Activated CD4-positive, alpha-beta T cell treated with anti-CD3 and anti-CD28 coated beads, Interleukin-2, amount 50 U/mL, for 48 hours (primary cell): Measurements from ENCODE around the gene ANP32A.
"Not testable (repeated sequence)": the region's sequence is repeated elsewhere in the genome, so short reads cannot be mapped to it uniquely, and the experiment has no call there.

Source experiments
- DNase-seq, 2 experiments: peaks; one replicate each; pipeline ENCODE4 v3.0.0-alpha.2; 2020

ANP32A gene

DNA sequence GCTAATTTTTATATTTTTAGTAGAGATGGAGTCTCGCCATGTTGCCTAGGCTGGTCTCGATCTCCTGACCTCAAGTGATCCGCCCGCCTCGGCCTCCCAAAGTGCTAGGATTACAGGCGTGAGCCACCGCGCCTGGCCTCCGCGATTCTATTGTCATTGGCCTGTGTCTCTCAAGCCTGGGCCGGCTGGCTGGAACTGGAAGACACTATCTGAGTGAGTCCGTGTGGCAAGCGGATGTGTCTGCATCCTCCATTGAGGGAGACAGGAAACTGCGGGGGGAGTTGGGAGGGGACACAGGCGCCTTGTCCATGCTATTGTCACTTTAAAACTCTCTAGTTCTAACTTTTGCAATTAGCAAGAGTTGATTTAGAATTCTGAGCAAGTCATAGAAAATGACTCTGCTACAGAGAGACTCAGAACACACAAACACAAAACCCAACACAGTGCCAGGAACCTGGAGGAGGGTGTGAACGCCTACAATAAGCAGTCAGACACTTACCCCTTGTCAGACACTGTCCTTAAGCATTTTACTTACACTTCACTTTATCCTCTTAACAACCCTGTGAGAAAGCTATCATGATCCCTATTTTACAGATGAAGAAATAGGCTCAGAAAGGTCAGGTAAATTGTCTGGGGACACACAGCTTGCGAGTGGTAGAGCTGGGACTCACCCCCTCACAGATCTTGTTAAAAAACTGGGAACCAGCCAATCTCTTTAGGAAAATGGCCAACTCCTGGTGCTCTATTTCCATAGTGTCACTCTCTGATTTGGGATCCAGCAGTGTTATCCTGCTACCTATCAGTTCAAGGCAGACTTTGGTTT, 38.7 kb downstream of the ANP32A start:
- DNase-seq: peak; percentile 19 to 28

- DNase-seq: no peak
Measured at GRCh38 chr15:68781217-68781616, 39.5 kb downstream of the ANP32A start.

DNA sequence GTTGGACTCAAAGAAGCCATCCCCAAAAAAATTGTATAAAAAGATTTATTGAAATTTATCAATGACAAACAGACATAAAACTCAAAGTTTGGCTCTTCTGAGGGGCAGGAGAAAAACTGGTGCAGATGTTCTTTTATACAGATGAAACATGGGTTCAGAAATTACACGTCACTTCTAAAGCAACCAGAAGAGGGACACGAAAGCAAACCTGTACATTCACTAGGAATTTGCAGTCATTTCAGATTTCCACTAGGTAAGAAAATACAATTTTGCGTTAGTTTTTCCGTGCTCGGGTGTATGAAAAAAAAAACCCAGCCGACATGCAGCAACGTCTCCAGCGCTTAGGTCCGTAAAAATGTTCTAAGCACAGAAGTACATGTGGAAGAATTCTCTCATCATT, 41.8 kb downstream of the ANP32A start:
- no peak for DNase-seq

DNA sequence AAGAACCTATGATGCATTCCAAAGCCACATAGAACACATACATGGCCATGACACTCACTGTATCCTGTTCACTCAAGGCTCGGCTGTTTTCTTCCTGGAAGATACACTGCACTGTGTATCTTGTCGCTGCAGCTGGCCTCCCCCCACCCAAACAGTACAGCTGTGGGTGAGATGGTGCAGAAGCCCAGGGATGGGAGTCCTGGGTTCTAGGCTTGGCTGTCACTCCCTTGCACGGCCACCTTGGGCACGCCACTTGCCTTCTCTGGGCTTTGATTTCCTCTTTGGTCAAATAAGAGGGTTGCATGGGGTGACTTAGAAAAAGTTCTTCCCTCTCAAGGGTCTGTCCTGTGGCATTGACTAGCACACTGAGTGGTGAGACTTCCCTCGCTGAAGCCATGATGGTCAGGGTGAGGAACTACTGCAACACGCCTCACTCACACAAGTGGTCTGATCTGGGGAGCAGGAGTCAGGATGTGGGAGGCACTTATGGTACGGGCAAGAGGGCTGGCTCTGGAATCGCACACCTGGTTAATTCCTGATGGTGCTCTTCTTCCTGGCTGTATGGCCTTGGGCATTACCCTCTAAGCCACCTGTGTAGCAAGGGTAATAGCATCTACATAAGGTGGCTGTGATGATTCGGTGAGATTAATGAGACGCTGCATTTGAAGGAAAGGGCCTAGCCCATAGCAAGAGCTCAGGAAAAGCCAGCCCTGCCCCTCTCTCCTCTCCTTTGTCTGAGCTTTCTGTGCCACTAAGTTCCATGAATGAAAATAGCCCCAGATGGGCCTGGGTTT, 44.0 kb downstream of the ANP32A start:
- no peak for DNase-seq

DNA sequence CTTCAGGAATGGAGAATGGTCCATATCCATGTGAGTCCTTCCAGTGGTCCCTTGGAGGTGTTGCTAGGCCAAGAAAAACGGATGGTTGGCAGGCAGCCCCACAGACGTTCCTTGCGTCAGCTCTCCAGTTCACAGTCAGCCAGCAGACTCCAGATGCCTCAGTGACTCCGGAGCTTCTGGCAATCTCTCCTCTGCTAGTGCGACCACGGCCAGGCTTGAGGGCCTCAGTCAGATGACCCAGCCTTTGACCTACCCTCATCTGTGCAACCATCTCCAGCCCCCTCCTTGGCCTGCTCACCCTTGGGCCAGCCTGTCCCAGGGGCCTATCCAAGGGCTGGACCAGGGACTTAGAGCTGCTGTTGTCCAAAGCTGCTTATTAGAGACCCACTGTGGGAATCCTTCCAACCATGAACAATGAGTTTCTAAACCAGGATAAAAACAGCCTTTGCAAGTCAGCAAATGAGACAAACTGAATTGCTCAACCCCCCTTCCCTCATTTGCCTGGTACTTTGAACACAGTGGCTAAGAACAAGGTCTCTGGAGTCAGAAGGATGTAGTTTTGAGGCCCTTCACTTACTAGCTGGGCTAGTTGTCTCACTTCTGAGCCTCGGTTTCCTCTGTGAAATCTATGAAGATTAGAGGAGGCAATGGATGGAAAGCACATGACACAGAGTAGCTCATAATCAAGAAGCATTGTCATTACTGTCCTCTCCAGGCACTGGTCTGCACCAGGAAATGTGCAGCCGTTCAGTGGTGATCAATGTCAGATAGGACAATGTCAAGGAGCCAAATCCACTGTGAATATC, 44.8 kb downstream of the ANP32A start:
- no peak for DNase-seq

GRCh38 chr15:68775236-68775577, 45.5 kb downstream of the ANP32A start:
- DNase-seq: no peak

DNA sequence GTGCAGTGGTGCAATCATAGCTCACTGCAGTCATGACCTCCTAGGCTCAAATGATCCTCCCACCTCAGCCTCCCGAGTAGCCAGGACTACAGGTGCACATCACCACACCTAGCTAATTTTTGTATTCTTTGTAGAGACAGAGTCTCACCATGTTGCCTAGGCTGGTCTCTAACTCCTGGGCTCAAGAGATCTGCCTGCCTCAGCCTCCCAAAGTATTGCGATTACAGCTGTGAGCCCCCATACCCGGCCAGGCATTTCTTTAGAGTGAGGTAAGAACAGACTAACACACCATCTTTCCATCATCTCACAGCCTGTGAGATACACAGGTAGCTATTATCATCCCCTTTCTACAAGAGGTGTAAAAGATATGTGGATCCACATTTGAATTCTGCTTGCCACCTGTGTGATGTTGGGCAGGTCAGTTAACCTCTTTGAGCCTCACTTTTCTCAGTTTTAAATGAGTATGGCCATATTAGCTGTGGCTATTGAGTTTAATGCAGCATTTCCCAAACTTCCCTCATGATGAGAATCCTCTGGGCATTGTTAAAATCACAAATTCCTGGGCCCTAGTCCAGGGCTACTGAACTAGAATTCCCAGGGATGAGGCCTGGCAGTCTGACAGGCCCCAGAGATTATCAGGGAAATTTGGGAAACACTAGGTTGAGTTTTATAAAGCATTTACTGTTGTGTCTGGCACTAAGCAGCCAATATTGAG, 46.0 kb downstream of the ANP32A start:
- DNase-seq: no peak

GRCh38 chr15:68774120-68774519, 46.6 kb downstream of the ANP32A start:
- no peak for DNase-seq

GRCh38 chr15:68773036-68773435, 47.7 kb downstream of the ANP32A start:
- DNase-seq: no peak

- no peak for DNase-seq
Measured at GRCh38 chr15:68770216-68770615, 50.5 kb downstream of the ANP32A start.

DNA sequence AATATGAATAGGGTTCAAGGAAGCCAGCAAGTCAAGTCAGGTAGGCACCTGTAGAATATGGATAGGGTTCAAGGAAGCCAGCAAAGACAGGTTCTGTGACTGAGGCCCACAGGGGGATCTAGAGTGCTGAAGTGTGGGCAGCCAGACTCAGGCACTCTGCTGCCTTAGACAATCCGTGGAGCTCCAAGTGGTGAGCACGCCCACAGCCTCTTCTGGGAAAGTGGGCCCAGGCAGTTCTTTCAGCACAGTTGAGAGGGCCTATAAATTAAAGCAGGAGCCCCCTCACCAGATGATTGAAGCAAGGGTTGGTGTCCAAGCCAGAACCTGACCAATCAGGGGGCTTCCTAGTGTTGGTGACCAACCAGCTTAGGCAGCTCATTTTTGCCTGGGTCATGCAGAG, 51.0 kb downstream of the ANP32A start:
- no peak for DNase-seq

- DNase-seq: no peak
Measured at GRCh38 chr15:68768321-68768720, 52.4 kb downstream of the ANP32A start.

DNA sequence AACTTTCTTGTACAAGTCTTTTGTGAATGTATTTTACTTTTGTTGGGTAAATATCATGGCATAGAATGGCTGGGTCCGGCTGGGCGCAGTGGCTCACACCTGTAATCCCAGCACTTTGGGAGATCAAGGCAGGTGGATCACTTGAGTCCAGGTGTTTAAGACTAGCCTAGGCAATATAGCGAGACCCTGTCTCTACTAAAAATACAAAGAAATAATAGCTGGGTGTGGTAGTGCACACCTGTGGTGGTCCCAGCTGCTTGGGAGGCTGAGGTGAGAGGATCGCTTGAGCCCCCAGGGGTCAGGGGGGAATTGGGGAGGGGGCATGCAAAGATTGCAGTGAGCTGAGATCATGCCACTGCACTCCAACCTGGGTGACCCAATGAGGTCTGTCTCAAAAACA, 52.9 kb downstream of the ANP32A start:
- DNase-seq: no peak

DNA sequence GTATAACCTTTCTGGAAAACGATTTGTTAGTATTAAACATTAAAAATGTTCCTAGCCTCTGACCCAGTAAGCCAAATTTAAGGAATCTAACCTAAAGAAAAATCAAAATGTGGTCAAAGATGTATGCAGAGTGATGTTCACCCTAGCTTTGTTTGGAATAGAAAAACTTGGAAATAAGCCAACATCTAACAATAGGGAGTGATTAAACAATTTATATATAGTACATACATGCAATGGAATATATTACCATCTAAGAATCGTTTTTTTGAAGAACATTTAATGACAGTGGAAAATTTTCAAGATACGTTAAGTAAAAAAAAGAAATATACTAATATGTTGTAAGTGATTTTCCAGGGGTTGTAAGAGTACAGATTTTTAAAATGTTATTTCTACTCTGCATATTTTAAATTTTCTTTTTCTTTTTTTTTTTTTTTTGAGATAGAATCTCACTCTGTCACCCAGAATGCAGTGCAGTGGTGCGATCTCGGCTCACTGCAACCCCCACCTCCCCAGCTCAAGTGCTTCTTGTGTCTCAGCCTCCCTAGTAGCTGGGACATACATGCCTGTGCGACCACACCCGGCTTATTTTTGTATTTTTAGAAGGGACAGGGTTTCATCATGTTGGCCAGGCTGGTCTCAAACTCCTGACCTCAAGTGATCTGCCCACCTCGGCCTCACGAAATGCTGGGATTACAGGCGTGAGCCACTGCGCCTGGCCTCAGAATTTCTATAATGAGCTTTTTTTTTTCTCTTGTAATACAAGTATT, 54.9 kb downstream of the ANP32A start:
- no peak for DNase-seq

GRCh38 chr15:68764090-68764489, 56.6 kb downstream of the ANP32A start:
- no peak for DNase-seq

- no peak for DNase-seq
Measured at GRCh38 chr15:68763063-68763462, 57.6 kb downstream of the ANP32A start.

DNA sequence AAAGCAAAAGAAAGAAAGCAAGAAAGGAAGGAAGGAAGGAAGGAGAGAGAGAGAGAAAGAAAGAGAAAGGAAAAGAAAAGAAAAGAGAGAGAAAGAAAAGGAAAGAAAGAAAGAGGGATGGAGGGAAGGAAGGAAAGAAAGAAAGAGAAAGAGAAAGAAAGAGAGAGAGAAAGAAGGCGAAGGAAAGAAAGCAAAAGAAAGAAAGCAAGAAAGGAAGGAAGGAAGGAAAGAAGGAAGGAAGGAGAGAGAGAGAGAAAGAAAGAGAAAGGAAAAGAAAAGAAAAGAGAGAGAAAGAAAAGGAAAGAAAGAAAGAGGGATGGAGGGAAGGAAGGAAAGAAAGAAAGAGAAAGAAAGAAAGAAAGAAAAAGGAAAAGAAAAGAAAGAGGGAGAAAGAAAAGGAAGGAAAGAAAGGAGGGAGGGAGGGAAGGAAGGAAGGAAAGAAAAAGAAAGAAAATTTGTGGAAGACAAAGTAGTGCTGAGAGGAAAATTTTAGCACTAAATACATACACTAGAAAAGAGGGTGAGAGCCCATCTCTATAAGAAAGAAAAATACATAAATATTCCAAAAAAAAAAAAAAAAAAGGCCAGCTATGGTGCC, 60.6 kb downstream of the ANP32A start:
- DNase-seq: not testable (repeated sequence)

DNA sequence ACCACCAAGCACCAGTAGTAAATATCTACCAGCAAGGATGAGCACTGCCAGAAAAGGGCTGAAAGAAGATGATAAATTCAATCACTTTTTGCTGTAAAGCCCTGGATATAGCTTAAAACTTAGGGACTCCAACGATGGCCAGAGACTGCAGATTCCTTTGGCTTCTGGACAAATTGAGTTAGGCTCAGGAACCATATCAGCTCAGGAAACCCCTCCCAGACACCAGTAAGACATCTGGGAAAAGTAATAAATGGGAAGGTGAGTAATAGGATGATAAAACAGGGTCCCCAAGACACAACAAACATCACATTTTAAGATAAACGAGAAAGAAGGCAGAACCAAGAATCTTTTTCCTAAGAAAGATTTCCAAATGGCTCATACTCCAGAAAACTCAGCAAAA, 65.0 kb downstream of the ANP32A start:
- DNase-seq: no peak

GRCh38 chr15:68751622-68752021, 69.1 kb downstream of the ANP32A start:
- DNase-seq: no peak

DNA sequence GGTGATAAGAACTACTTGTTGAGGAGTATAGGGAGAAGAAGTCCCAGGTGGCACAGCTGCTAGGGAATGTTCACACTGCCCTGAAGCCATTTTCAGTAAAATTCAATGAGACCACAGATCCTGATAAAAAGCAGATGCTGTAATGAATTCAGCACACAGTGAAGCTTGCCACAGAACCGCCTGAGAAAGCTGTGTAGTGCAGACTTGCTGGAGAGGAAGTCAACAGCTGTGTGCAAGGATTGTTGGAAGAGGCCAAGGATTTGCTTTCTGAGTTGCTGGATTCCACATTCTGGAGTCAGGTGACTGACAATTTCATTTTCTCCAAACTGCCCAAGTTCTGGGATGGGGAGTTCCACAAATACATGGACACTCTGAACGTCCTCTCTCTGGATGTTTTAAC, 70.9 kb downstream of the ANP32A start:
- no peak for DNase-seq

- no peak for DNase-seq
Measured at GRCh38 chr15:68749365-68749764, 71.3 kb downstream of the ANP32A start.

DNA sequence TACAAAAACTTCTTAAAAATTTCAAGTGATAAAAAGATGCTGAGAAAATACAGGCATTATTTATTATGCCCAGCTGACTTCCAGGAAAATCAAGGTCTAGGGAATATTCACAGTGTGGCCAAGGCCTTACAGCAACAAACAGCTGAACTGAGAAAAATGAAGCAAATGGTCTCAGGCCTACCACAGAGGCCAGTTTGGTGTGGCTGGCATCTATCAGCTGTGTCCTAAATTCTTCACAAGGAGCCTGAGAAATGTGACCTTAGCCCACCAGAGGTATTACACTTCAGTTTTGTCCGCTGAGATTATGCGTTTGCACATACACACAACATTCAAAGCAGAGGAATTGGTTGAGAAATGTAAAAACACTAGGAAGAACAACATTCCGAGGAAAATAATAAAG, 77.4 kb downstream of the ANP32A start:
- no peak for DNase-seq
